ENCODE results near the gene SEC31B.

DNA sequence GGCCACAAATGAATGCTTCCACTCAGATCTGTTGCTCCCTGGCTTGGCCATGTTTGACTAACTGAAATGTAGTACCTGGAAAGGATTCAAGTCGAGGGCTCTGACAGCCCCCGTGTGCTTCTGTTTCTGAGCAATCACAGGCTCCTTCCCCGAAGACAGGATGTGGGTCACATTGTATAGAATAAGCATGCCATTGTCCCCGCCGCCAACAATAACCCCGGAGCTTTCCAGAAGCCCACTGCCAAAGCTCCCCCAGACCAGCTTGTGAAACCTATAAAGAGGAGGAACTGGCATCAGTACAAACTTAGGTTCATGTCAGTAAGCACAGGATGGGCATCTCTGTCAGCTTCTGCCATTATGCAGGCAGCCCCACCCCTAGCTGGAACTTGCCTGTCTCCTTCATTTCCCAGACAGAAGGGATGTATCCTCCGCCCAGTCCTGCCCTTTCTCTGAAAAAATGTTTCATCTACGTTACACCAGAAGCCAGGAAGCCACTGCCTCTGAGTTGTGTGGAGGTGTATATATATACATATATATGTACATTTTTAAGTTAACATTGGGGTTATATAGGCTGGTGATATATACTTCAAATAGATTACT is 10.3 kb downstream of the SEC31B start:
- TF ChIP-seq, protein P1, sequence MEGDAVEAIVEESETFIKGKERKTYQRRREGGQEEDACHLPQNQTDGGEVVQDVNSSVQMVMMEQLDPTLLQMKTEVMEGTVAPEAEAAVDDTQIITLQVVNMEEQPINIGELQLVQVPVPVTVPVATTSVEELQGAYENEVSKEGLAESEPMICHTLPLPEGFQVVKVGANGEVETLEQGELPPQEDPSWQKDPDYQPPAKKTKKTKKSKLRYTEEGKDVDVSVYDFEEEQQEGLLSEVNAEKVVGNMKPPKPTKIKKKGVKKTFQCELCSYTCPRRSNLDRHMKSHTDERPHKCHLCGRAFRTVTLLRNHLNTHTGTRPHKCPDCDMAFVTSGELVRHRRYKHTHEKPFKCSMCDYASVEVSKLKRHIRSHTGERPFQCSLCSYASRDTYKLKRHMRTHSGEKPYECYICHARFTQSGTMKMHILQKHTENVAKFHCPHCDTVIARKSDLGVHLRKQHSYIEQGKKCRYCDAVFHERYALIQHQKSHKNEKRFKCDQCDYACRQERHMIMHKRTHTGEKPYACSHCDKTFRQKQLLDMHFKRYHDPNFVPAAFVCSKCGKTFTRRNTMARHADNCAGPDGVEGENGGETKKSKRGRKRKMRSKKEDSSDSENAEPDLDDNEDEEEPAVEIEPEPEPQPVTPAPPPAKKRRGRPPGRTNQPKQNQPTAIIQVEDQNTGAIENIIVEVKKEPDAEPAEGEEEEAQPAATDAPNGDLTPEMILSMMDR (conservative IDR thresholded peaks at IDR 0.05 in 1 of 2, IDR thresholded peaks at IDR 0.05 in 1 of 2; ENCODE audit: extremely low read depth in 1 of 2, insufficient read depth in 1 of 2, low read depth in 1 of 2, low read length in 2 of 2): no peak
- no peak for TF ChIP-seq EZH2 (IDR thresholded peaks at IDR 0.05; ENCODE audit: borderline replicate concordance, low read length)

Data from mammary epithelial cell (primary cell).